Stimulated activated CD8-positive, alpha-beta memory T cell treated with anti-CD3 and anti-CD28 coated beads, Interleukin-7, amount 100 ng/mL, for 48 hours (primary cell): Measurements from ENCODE around the gene SFMBT2.
"Not testable (repeated sequence)": the region's sequence is repeated elsewhere in the genome, so short reads cannot be mapped to it uniquely, and the experiment has no call there.

ENCODE experiments used
- DNase-seq, 2 donors: peaks; one replicate each; pipeline ENCODE4 v3.0.0-alpha.2; 2020; ENCODE audit warnings: low read depth in 1 of 2; ENCODE audit errors: extremely low read depth in 1 of 2

Gene SFMBT2

DNA sequence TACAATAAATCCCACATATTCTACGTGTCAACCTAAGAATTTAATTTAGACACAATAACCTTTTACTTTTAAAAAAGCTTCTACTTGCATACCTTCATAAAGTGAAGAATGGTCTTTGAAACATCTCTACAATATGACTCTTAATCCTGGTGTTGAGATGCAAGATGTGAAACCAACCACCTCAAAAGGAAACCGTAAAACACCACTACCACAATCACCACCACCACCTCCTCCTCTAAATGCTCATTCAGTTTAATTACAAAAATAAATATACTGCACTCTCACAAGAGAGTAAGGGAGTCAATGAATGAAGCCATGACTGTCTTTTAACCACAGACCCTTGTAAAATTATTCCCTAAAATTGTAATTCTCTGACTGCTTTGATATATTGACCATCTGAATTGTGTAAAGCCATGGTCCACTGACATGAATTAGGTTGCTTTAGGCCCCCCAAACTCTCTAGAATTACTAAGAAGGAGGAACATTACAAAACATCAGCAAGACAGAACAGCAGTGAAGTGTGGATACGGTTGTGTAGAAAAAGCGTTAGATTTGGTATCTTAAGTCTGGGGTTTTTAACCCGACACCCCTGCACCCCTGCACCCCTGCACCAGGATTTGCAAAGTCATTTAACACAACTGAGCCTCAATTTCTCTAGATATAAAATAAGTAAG is 171.4 kb downstream of the SFMBT2 start:
- DNase-seq, result no peak

DNA sequence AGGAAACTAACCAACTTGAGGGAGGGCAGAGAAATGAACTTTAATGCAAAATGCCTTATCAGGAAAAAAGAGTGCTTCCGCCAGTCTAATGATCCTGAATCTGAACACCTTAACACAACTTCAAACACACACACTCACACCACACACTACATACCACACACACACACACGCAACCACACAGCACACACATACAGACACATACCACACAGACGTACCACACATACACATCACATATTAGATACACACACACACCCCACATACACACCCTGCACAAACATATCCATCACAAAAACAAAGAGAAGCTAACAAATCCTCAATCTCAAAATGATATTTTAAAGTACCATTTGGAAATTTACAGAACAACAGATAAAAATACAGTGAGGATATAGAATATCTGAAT is 175.5 kb downstream of the SFMBT2 start:
- DNase-seq, result no peak

DNA sequence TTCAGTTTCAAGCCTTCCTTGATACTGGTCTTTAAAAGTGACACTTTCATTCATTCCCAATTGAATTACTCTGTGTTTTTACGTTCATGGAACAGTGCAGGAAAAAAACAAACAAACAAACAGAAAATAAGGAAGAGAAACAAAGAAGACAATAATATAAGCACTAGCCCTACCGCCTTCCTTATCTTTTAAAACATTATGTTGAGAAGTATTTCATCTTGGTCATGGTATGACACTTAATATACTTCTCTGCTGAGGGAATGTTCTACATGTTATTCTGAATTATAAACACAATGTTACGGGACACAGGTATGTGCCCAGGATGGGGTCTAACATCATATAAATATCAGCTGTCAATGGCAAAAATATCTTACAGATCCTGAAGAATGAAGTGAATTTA is 176.7 kb downstream of the SFMBT2 start:
- no peak for DNase-seq

DNA sequence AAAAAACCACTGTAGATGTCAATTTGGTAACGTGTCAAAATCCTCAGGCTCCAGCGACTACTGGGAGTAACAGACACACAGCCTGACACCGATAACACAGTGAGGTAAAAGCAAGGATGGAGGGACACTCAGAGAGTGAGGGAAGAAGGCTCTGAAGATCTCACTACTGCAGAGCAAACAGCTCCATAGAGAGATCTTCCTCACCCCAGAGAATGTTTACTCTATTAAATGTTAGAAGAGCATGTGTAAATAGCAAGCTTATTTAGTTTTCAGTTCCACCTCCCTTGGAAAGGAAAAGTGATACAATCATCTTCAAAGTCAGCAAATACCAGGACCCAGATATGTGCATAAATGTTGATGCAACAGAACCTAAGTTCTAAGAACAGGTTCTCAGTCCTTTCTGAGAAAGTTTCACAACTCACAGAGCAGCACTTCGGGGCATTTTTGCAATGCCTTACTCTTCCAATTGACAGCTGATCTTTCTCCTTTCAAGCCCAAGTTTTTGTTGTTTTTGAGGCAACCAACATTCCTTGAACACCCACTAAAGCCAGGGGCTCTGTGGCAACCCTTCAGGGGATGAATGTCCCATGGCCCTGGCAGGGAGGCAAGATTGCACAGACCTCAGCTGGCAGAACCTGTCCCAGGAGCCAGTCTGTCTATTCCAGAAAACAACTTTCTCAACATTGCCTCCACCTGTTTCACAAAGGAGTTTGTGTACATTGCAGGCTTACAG is 177.4 kb downstream of the SFMBT2 start:
- DNase-seq, result no peak

DNA sequence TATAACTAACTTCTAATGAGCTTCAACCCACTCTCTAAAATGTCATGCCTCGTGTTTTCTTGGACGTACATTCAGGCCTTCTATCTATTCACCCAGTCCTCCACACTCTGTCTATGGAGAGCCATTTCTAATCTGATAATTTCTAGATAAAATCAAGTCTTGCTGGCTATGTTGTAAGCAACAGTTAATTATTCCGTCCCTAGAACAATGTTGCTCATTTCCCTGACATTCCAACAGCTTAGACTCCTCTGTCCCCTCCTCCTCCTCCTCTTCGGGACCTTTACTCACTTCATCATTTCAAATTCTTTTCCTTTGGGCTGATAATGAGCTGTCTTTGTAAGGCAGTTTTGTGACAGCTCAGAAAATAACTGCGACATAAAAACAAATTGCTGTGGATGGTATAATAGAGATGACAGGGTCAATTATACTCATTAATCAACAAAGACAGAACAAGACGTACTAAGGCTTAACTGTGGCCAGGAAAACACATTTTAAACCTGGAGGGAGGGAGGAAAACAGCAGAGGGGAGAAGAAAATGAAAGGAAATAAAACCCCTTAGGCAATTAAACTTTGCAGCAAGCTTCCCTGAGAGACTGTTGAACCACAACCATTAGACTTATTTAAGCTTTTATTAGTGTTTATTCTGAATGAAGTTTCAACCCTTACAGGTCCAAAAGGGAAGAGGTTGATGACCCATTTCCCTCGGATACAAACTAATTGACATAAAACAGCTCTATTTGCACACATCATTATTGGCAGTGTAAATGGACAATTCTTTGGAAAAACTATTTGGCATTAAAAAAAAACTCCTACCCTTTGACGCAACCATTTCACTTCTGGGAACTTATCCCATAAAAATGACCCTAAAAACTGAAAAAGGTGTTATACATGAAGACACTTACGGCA is 179.1 kb downstream of the SFMBT2 start:
- DNase-seq, result no peak

DNA sequence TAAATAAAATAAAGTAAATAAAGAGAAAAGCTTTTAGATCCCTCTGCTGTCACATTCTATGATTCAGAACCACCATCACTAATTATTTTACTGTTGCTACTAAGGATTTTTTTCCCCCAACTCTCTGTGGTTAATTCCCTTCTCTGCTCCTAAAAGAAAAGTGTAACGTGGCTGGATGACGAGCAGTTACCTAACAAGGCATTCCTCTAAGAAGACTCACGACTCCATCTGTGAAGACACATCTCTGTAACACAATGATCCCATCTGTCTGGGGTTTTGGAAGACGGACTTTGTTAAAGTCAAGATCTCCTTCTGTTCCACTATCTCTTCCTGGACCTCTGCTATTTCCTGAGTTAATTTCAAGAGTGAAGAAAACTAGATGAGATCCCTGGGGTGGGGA is 179.9 kb downstream of the SFMBT2 start:
- DNase-seq, result no peak

DNA sequence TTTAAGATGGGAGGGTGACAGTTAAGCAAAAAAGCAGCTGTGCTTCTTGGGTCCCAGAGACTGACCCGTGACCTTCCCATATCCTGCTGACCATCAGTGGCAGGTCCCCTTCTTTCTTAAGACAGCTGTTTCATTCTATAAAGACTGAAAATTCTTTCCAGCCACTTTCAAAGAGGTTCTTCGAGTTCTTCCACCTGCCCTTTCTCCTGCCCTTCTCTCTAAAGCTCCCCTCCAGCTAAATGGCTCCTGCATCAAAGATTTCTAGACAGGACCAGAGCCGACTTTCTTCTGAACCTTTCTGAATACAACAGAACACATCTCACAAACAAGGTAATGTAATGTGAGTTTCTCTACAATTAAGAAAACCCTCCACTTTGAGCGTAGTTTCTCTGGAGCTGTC is 180.8 kb downstream of the SFMBT2 start:
- DNase-seq, result no peak

DNA sequence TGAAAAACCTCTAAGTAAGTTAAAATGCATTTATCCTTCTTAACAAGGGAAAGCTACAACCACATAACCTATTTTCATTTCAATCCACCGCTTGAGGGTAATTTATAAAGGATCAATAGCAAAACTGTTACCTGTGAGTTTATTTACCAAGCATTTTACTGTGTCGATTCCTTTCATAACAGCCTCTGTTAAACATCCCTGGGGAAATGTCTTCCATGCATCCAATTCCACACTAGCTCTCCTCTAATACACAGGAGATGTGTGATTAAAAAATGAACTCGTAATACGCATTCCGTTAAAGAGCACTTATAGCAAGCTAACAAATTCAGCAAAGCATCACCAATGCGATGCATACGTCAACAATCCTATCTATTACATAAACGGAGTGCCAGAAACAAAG is 185.7 kb downstream of the SFMBT2 start:
- DNase-seq, result no peak

DNA sequence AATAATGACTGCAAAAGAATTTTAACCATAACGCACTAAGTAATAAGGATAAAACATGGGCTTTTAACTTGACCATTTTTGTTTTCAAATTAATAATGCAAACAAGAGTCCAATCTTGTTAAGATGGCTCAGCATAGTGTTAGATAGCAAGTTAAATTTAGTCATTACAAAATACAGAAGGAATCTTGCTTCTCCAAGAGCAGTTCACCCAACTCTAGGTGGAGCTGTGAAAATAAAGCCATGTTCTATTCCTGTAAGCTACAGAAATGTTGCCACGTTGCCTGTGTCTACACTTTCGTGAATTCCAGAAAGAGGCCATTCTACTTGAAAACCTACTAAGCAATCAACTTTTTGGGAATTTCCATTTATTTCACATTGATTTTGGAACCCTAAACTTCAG is 191.9 kb downstream of the SFMBT2 start:
- DNase-seq, result no peak

DNA sequence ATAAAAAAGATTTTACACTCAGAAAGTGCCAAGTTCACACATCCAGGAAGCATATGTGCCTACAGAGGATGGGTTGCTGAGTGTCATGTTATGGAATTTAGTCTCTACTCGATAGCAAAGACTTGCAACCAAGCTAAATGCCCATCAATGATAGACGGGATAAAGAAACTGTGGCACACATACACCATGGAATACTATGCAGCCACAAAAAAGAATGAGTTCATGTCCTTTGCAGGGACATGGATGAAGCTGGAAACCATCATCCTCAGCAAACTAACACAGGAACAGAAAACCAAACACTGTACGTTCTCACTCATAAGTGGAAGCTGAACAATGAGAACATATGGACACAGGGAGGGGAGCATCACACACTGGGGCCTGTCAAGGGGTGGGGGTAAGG is 198.1 kb downstream of the SFMBT2 start:
- not testable (repeated sequence) for DNase-seq

DNA sequence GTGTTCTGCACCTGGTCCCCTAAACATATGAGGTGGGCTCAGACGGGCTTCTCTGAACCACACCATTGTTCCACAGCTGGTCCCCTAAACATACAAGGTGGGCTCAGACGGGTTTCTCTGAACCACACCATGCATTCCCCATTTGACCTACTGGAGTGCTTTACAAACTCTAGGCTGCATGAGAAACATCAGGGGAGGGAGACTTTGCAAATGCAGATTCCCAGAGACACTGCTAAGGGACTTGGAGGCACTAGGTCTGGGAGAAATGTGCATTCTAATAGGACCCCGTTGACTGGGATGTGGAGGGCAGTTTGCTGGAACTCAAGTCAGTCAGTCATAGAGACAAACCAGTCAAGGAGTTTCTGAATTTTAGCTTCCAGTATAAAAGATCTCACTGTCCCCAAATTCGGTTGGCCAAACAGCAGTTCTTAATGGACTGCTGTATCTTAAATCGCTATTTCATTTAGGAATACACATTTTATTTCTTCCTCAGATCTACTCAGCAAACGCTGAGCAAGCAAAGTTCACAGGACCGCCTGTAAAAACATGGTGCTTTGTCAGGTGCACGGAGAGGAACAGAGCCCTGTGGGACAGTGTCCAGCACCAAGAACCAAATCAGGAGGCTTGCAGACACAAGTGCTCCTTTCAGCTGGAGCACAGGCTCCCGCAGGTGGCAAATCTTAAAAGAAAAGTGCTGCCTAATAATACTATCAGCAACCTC is 198.8 kb downstream of the SFMBT2 start:
- no peak for DNase-seq

DNA sequence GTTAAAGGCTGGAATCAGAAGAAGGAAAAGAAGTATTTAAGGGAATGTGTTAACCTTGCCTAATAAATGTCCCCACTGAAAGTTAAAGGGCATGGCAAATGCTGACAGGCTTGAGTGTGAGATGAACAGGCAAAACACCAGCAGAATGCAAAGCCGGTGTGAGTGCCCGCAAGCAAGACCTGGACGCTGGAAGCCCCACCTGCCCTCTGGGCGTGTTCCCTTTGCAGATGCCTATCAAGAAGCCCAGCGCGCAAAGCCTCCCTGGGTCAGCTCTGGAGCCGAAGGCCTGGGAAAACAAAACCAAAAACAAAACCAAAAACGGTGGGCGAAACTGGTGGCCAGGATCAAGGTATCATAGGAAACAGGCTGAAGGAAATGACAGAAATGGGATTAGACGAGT is 200.3 kb downstream of the SFMBT2 start:
- DNase-seq, result no peak

DNA sequence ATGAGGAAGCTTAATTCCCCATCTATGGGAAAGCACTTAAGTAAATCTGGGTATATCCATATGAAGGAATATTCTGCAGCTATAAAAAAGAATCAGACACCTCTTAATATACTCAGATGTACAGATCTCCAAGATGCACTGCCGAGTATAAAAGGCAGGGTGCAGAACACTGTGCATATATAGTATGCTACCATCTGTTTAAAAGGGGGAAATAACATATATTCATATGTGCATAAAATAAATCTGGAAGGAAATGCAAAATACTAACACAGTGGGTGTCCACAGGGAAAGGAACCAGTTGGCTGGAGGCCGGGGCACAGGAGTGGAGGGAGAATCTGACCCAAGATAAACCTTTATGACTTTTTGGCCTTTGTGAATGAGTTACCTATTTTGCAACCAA is 201.4 kb downstream of the SFMBT2 start:
- DNase-seq, result no peak

DNA sequence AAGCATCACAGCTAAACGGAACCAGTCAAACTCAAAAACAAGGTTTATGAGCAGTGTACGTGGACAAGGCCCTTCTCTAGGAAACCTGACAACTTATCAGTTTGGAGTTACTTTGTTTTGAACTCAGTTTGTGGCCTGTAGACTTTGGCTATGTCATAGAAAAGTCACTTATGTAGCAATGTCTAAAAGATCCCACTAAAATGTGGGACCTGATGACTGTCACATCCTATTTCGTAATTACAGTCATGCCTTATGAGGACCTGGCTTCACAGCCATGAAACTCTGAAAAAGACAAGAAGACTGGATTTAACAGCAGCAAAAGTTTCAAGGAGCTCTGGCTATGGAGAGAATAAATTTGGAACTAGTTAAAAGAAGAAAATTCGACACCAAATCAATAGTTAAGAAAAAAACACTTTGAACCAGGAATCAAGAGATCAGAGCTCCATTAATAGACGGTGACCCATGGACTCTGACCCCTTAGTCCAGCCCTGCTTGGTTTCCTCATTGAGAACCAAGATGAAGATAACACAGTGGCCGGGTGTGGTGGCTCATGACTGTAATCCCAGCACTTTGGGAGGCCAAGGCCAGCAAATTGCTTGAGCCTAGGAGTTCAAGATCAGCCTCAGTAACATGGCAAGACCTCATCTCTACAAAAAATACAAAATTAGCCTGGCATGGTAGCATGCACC is 204.3 kb downstream of the SFMBT2 start:
- no peak for DNase-seq

DNA sequence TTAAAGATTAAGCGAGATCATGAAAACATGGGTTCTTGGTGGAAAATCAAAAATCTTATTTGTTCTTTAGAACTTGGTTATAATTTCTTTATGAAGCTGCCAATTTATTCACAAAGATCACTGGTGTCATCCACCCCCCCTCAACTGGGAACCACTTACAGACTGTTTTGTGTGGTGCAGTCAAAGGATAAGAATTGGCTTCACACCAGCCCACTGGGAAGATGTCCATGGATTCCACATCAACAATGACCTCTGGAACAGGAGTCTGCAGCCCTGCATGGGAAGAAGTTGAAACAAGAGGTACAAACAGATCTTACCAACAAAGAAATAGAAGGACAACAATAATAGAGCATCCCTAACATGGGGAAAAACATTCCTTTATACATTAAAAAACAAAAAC is 205.2 kb downstream of the SFMBT2 start:
- no peak for DNase-seq

DNA sequence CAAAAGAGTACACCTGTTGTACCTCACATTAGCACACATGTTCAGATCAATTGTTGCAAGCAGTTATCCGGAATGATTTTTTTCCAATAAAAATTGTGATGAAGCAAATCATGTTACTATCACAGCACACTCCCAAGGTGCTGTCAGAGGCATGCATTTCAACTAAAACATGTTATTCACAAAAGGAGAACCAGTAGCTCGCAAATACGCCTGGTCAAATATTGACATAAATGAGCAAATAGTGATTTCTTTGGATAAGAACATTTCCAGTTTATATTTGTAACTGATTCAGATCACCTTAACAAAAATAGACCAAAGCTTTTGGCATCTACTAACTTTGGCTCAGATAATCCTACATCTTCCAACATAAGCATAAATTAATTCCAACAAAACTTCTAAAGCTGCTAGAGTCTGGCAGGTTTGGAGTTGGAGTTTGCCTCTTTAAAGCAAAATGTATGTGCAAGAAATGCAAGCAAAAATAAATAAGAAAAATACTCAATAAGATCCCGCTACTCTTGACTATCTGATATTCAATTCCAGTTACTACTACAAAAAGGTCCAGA is 208.0 kb downstream of the SFMBT2 start:
- no peak for DNase-seq

DNA sequence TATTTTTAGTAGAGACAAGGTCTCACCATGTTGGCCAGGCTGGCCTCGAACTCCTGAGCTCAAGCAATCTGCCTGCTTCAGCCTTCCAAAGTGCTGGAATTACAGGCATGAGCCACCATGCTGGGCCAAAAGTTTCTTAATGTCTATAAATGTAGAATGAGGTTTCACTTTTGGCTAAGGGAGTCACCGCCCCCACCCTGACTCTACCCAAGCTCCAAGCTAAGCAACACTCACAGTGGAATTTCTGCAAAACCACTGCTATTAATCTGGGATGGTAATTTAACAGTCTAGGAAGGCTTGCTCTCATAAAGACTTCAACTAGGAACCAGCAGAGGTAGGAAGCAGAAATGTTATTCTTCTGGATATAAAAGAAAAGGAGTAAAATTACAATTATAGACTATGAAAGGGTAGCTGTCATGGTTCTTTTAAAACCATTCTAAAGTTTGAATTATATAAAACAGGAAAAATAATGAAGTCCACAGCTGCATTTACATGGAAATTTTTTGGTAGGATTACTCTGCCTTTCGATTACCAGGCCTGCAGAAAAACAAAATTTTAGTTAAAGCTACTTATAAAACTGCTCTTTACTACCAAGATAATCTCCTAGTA is 211.6 kb downstream of the SFMBT2 start:
- DNase-seq, result no peak

DNA sequence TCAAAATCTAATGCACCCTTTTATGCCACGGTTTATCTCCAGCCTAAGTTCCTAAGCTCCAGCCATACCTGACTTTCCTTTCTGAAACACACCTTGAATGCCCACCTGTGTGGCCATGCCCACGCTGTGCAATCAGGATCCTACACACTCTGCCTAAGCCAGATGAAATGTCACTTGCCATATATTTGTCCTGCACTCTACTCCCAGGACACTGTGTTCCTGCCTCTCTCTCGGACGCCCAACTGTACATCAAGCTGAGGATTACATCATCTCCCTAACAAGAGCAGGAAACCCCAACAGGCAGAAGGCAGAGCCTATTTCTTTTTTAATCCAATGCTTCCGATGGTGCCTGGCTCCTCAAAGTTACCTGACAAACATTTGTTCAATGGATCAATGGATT is 214.6 kb downstream of the SFMBT2 start:
- no peak for DNase-seq

DNA sequence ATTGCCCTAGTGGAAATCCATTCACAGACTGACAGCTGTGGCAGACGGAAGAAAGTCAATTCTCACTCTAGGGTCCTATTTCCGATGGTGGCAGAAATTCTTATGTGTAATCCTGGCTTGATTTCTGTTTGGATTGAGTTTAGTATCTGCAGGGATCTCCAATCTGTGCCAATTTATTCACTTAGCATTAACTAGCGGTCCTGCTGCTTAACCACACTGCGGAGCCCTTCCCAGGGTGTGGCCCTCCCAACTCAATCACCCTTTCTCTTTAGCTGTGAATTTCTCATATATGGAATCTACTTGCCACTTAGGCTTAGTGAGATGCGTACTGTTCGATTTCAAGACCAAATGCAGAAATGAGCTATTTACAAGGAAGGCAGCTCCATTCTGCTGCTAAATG is 215.7 kb downstream of the SFMBT2 start:
- DNase-seq, result no peak

DNA sequence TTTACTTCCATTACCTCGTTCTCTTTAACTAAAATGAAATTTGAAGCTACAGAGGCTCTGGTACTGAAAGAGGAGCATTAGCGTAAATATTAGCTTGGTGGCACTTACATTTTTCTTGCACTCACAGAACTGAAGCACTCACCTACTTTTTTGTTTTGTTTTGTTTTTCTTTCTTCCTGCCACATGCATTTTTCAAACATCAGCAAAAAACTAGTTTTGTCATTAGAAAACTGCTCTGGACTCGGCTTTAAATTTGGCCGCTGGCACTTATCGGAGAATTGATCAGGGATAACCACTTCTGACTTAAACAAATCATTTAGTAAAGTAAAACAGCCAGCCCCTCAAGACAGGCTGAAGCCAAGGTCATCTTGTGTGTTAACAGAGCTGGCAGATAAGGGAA is 216.3 kb downstream of the SFMBT2 start:
- DNase-seq, result no peak
